Fibroblast of skin of back (primary cell): ENCODE measurements around the gene PSAP.

Experiments
- DNase-seq: peaks from one replicate; pipeline ENCODE4 v3.0.0-alpha.2; 2013

PSAP gene

DNA sequence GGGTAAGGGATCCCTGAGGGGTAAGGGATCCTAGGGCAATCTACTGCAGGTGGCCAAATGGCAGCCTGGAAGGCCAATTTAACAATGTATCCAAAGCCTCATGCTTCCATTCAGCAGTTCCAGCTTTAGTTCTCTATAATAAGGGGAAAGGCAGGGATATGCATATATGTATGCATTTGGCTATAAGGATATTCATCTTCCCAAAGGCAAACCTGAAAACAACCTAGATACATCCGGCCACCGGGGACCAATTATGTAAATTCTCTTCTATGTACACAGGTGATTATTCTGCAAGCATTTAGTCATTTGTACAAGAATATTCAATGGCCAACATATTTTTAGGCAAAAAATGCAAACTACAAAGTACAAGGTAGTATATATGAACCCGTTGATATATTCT, 26.7 kb downstream of the PSAP start:
- DNase-seq: no peak

DNA sequence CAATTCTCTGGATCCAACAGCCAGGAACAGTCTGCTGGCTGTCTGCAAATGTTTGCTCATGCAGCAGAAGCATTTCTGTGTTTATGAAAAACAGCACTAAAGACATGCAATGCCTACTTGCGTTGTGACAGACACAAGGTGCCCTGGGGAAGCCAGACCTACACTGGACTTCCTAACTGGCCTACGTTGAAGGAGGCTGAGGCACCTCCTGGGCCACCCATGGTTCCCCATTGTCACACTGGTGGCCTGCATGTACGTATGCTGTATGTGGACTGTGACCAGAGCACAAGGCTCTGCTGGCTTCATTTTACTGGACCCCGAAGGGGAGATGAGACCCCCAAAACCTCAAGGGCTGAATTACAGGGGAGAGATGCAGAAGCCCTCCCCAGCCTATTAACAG, 27.7 kb downstream of the PSAP start:
- DNase-seq: no peak

DNA sequence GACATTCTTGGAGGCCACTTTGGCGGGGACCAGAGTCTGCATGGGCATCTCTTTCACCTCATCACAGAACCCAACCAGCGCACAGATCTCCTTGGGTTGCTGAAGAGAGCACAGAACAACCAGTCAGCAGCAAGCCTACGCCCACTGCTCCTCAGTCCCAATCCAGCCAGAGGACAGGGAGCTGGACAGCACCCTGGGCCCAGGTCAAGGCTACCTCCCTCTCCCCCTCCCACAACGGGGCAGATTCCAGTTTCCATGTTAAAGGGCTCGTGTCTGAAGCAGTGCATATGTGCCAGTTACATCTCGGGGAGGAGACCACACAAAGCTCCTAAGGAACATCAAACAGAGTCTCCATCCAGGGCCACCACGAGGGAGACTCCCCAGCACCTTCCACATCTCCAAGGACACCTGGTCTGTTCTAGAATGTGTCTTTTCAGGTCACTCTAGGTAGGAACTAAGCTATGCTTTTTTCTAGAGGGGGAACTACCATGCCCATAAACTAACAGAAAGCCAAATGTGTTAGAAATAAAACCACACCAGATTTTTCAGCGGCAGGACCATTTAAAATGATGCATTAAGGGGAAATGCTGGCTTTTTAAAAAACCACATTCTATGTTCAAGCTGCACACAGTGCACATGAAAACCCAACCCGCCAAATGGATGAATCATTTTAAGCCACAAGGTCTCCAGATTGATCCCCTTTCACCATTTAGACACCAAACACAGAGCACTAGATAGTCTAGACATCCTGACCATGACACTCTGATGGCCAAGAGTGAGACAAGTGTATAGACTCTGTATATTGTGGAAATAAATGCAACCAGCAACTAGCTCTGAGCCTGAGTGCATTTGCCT, 28.9 kb downstream of the PSAP start:
- peak; percentile 10 for DNase-seq

DNA sequence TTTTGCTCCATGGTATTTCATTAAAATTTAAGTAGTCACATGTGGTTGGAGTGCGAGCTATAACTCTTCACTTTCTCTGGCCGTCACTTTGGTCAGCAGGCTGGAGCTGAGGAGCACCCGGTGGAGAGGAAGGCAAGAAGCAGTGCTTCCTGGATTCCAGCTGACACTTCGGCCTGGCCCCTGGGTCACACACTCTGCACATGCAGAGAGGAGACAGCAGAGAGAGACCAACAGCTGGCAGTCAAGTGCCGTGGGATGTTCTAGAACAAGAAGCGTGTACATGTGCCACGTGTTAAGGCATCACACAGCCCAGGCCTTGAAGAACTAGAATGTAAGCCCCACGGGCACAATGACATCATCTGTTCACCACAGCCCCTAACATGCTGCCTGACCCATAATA, 30.1 kb downstream of the PSAP start:
- DNase-seq: no peak

DNA sequence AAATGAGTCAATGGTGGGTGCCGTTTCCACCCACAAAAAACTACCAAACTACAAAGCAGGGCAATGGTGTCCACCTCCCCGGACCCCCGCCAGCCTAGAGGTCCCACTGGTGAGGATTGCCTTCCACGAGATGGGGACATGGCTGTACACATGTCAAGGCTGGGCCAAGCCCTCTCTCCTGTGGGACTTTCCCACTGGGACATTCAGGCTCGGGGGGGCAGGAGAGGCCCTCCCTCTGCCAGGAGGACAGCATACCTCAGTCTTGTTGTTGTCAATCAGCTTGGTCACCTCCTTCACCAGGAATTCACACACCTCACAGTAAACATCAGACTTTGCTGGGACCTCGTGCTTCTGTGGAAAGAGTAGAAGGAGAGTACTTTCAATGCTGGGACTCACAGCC, 31.1 kb downstream of the PSAP start:
- DNase-seq: no peak

DNA sequence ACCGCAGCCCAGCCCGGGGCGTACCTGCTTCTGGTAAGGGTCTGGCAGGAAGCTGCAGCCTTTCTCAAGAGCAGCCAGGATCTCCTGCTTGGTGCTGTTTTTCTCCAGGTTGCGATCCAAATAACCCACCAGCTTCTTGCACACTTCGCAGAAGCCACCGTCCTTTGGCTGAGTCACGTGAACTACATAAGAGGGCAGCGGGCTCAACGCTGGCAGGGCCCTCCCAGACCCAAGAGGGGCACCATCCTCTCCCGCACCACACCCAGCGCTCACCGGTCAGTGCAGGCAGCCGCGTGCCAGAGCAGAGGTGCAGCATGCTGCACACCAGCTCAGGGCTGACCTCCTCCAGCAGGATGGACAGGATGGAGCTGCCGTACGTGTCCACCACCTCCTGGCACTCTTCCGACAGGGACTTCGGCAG, 31.6 kb downstream of the PSAP start:
- no peak for DNase-seq

DNA sequence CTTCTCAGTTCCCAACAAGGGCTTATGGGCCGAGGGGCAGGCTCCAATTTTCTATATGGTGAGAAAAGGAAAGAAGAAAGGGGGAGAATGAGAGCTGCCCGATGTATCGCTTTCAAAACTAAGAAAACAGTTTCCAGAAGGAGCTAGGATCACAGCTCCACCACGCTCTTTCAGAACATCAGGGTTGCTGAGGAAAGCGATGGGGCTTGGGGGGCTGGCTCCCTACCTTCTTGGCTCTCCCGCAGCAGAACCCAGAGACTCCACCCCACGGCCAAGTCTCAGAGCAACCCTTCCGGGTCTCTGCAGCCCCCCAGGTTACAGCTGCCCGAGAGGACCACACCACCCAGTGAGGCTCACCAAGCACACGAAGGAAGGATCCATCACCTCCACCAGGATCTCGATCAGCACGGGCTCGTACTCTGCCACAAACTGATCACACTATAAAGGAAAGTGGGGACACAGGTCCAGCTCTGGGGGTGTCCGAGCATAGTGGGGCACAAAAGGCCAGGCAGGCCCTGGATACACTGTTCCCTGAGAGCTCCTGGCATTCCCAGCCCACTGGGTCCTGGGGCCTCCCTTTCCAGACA, 32.3 kb downstream of the PSAP start:
- no peak for DNase-seq

DNA sequence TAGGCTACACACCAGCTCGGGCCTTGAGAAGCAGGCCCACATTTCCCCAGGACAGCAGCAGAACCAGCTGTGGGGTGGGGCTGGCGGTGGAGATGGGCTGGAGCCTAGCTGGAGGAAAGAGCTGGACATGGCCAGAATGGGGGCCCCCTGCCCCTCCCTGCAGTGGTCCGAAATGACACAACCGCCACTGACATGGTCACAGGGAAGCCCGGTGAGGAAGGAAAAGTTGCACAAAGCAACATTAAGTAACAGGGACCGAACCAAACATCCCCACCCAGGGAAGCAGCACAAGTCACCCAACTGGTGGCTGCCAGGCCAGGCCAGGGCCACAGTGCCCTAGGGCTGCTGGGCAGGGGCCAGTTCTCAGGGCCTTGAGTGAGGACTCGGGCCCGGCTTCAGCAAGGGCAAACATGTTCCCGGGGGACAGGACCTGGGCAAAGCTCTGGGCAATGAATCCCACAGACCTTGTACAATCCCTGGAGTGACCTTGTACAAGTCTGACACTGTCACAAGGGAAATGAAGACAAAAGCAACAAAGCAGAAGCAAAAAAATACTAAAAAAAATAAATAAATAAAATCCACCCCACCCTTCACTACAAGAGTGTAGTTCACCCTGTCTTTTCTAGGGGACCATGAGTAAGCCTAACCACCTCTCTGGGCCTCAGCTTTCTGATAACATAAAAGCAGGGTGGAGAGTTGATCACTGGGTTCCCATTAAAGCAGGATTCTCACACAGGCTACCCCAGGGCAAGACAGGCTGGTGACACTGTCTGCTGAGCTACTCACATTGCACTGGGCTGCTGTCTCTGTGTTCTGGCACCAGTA, 33.0 kb downstream of the PSAP start:
- no peak for DNase-seq

DNA sequence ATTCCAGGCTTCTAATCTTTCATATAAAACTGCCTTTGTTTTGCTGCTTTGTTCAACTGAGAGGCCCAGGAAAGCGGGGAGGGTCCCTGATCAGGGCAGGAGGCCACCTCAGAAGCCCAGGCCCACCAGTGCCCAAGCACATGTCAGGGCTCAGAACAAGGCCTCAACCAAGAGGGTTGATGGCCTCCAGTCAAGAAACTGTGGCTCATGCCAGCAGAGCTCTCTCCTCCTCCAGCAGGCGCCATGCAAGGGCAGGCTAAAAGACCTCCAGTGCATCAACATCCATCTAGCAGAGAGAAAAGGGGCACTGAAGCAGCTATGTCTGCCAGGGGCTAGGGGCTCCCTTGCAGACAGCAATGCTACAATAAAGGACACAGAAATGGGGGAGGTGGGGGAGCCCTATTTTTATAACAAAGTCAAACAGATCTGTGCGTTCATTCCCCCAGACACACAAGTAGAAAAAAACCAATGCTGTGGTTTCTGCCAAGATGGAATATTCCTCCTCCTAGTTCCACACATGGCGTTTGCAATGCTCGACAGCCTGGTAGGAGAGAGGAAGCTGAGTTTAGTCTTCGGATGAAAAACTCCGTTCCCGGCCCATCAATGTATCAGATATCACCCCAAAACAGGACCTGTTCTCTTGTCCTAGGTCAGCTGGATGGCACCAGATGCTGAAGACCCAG, 34.0 kb downstream of the PSAP start:
- DNase-seq: no peak

DNA sequence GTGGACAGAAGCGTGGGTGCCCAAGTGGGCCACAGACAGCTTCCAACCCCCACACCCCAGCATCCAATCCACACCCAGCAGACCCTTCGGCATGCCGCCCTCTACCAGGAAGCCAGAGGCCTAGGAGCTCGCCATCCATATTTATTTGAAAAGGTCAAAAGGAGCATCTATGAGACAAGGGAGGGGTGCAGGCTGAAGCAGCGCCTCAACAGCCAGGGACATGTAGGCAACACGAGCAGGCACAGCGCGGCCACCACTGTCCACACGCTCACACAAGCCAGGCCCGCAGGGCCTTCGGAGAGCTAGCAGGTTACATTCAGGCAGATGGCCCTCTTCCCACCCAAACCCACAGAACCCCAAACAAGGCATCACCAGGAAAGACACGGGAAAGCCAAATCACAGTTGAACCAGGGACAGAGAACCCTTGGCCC, 34.6 kb downstream of the PSAP start:
- DNase-seq: no peak

DNA sequence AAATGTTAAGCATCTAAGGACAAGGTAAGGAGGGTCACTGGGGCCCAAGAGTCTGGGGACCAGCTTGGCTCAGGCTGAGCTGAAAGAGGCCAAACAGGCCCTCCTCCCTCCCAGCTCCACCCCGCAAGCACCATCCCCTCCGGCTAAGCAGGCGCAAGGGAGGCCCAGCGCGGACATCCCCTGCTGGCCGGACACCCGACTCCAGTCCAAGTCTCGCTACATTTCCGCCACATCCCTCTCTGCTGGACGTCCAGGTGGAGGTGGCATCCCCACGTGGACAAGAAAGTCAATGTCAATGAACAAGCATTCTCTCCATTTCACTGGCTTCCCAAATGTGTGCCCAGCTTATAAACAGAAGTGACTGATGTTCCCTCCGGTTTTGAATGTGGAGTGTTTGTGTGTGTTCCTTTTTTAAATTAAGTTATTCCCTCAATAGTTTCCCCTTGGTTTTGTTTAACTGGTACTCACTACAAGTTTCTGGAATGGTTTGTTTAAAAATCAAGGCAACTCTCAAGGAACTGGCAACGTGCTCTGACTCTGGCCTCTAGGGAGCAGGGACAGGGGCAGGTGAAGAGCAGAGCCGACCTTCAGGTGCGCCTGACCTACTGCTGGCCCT, 35.4 kb downstream of the PSAP start:
- no peak for DNase-seq

DNA sequence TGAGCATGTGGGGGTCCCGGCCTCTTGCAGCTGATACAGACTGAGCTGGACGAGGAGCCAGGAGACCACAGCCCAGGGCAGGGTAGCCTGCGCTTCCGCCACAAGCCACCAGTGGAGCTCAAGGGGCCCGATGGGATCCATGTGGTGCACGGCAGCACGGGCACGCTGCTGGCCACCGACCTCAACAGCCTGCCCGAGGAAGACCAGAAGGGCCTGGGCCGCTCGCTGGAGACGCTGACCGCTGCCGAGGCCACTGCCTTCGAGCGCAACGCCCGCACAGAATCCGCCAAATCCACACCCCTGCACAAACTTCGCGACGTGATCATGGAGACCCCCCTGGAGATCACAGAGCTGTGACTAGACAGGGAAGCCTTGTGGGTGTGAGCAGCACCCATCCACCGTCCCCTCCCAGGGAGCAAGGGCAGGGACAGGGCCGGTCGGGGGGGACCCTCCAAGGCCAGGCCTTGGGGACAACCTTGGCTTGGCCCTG, 36.1 kb downstream of the PSAP start:
- DNase-seq: no peak

DNA sequence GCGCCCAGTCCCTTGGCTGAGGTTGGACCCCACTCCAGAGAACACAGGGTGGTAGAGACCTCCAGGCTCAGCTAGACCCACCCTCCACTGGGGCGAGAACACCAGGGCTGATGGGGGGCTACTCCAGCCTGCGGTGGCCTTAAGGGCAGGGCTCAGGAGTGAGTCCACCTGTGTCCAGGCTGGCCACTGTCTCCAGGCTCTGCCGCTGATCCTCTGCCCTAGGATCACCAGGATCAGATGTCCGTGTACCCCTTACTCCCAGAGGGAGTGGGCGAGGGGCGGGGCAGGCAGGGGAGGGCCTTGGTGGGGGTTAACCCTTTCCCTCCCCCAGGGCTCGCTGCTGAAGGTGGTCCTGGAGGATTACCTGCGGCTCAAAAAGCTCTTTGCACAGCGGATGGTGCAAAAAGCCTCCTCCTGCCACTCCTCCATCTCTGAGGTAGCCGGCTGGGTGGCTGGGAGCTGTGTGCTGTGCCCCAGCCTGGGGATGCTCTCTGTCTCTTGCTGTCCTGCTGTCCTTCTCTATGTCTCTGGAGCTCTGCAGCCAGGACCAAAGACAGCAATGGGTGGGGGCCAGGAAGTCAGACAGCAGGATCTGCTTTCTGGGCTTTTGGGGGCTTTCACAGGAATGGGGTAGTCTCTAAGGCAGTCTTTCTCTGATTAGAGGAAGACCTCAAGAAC, 38.0 kb downstream of the PSAP start:
- DNase-seq: no peak

DNA sequence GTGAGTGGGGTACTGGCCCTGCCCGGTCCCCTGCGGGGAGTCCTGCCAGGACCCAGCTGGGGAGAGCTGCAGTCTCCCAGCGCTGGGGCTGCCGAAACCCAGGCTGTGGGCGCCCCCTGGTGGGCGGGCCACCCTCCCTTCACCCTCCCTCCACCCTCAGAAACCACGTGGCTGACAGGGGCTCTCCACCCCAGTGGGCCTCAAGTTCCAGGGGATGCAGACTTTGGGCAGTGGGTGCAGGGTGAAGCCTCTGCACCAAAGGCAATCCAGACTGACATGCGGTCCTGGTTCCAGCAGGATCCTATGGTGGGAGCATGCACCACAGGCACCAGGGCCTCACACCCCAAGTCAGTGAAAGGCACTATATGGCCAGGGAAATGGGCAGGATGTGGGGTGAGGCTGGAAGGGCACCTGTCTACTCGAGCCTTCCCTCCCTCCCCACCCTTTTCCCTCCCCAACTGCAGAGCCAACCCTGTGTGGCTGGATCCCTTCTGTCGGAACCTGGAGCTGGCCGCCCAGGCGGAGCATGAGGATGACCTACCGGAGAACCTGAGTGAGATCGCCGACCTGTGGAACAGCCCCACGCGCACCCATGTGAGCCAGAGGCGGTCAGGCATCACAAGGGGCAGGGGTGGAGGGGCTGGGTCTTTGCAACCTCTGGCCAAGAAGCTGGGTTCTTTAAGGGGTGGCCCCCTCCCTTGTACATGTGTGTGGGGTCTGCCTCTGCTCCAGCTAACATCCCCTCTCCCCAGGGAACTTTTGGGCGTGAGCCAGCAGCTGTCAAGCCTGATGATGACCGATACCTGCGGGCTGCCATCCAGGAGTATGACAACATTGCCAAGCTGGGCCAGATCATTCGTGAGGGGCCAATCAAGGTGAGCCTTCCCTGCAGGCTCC, 38.8 kb downstream of the PSAP start:
- DNase-seq: peak; percentile 42

DNA sequence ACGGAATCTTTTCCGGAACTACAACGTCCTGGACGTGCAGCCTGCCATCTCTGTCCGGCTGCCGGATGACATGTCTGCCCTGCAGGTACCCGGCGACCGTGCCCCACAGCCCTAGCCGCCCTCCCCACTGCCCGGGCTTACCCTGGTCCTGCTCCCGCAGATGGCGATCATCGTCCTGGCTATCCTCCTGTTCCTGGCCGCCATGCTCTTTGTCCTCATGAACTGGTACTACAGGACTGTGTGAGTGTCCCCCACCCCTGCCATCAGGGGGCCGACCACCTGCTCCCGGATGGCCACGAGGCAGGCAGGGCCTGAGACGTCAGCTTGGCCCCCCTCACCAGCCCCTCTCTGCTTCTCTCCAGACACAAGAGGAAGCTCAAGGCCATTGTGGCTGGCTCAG, 39.7 kb downstream of the PSAP start:
- no peak for DNase-seq

DNA sequence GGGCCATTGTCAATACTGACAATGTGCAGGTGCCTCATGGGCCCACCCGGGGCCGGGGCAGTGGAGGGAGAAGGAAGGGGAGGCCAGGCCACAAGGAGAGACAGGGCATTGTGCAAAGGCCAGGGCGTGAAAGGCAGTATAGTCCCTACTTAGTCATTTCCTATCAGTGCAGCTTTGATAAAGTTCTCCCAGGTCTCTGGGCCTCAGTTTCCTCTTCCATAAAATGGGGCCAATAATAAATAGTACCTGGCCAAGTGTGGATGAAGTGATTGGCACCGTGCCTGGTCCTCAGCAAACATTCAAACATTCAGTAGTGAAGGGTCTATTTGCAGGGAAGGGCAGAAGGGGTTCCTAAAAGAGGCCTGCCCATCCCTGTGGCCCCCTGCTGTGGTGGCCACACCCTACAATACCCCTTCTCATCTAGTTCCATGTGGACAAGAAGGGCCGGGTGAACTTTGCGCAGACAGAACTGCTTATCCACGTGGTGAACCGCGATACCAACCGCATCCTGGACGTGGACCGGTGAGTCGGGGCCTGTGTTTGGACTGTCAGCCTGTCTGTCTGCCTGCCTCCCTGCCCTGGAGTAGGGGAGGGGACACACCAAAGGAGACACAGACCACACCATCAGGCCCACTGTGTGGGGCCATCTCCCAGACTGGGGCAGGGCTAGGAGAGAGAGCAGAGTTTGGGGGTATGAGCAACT, 40.9 kb downstream of the PSAP start:
- no peak for DNase-seq

DNA sequence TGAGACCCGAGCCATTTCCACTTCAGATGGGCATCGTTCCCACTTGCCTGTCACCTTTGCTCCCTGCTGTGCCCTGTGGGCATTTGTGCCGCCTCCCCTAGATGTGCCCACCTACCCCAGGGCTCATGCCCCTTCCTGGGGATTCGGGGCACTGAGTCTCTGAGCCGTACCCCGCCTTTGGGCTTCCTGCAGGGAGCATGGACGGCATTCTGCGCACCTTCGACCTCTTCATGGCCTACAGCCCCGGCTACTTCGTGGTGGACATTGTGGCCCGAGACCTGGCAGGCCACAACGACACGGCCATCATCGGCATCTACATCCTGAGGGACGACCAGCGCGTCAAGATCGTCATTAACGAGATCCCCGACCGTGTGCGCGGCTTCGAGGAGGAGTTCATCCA, 41.4 kb downstream of the PSAP start:
- no peak for DNase-seq

DNA sequence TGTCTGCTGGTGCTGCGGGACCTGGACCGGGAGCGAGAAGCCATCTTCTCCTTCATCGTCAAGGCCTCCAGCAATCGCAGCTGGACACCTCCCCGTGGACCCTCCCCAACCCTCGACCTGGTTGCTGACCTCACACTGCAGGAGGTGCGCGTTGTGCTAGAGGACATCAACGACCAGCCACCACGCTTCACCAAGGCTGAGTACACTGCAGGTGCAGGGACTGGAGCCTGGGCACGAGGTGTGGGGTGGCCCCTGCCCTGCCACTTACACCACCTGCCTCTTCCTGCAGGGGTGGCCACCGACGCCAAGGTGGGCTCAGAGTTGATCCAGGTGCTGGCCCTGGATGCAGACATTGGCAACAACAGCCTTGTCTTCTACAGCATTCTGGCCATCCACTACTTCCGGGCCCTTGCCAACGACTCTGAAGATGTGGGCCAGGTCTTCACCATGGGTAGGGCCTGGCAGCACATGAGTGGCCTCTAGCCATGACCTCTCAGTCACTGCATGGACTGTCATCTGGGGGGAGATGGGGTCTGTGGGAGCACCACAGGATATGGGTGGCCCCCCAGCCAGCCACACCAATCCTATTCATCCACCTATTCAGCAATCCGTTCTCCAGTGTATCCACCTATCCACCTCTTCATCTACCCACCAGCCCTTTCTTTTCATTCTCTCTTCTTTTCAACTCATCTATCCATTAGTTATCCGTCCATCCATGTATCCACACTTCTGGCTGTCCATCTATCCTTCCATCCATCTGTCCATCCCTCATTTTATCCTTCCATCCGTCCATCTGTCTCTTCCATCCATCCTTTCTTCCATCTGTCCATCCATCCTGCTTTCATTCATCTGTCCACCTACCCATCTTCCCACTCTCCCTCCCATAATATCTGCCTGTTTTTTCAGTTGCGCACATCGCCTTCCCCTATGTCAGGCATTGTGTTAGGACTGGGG, 43.2 kb downstream of the PSAP start:
- no peak for DNase-seq
